PC-3 (cell line): Measurements from ENCODE around the gene OOSP3.
"Not testable (repeated sequence)": the region's sequence is repeated elsewhere in the genome, so short reads cannot be mapped to it uniquely, and the experiment has no call there.

Source experiments
- CTCF ChIP-seq: fragments of 300-600 bp; sonication (generic); conservative IDR thresholded peaks from 2 replicates; pipeline ENCODE4 v1.5.1; 2017; ENCODE audit warnings: antibody characterized with exemption, low read depth, mild to moderate bottlenecking, low read length
- EZH2 ChIP-seq: fragments of 300-600 bp; sonication (generic); IDR thresholded peaks from one replicate; pipeline ENCODE4 v1.6.1; 2017; ENCODE audit warnings: antibody characterized with exemption, mild to moderate bottlenecking, low read length; ENCODE audit not compliant: unreplicated experiment

DNA sequence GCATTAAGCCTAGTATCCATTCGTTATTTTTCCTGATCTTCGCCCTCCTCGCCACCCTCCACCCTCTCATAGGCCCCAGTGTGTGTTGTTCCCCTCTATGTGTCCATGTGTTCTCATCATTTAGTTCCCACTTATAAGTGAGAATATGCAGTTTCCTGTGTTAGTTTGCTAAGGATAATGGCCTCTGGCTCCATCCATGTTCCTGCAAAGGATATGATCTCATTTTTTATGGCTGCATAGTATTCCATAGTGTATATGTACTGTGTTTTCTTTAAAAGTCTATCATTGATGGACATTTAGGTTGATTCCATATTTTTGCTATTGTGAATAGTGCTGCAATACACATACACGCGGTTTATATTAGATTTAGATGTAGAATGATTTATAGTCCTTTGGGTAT is 27.2 kb upstream of the OOSP3 start:
- TF ChIP-seq CTCF, EZH2: not testable (repeated sequence)
